ENCODE results near the gene XYLT1. TPM values are rescaled to one million over a fixed set of nuclear protein-coding genes. Genes with fewer than 3 reads are reported as not detected.

Gene XYLT1
- total and polyA plus RNA-seq, 2 of the 13 experiments (the other 11 are each of a cell fraction or from before 2014, with no cell fraction given), result not detected

GRCh38 chr16:17491140-17491662 lies 20.4 kb upstream of the XYLT1 start:
- Histone ChIP-seq H3K4me3 (replicated peaks in 1 of 3; ENCODE audit: insufficient read depth in 1 of 3, low read depth in 2 of 3, low read length in 3 of 3) (no peak overlapping the region), H4K20me1 (ENCODE audit: insufficient read depth, low read length) (no peaks in the 10 kb centered on the region), H3K4me2 (ENCODE audit: low read depth, low read length) (no peak overlapping the region), H3K9me3 (ENCODE audit: low read length) (no peaks in the 10 kb centered on the region), H3K4me1 (ENCODE audit: insufficient read depth, low read length) (no peaks in the 10 kb centered on the region), H3K27me3 (ENCODE audit: control insufficient read depth in 1 of 2, insufficient read depth in 2 of 2, low read length in 2 of 2) (no peaks in the 10 kb centered on the region), H3K79me2 (ENCODE audit: insufficient read depth, low read length) (no peaks in the 10 kb centered on the region), H3K27ac (ENCODE audit: extremely low read length, insufficient read depth, low read length) (no peak overlapping the region), H2AFZ (ENCODE audit: low read length) (no peak overlapping the region), H3K36me3 (replicated peaks in 1 of 2; ENCODE audit: control insufficient read depth in 1 of 2, insufficient read depth in 2 of 2, low read length in 2 of 2) (no peaks in the 10 kb centered on the region), H3K9ac (ENCODE audit: insufficient read depth, low read depth, low read length) (no peak overlapping the region)
- POLR2A ChIA-PET, result no interaction called here
- CTCF ChIA-PET (ENCODE audit: low intra/inter-chr PET ratio, low total read pairs), result no interaction called here
- 2% methylated on average over 4 of the region's 4 CpGs for WGBS (ENCODE audit: low lambda C conversion rate)
- in situ Hi-C loops (cut with HindIII; ENCODE audit: extremely low pct_ligation_motif_present, low pct_unique_long_range_greater_than_20kb), result no loop called here
- intact Hi-C loops (cut with micrococcal nuclease; ENCODE audit: unreplicated experiment), result no loop called here
- no peak for ATAC-seq
- no TSS peak for BruUV-seq (replicated peaks)
- FAIRE-seq, result no peak
- TF ChIP-seq MIER2 (CRISPR knock-in tag; IDR thresholded peaks at IDR 0.05) (no peak), NR2F1 (CRISPR knock-in tag; IDR thresholded peaks at IDR 0.05) (no peak), ZNF605 (CRISPR knock-in tag; IDR thresholded peaks at IDR 0.05) (no peak), KLF15 (CRISPR knock-in tag; IDR thresholded peaks at IDR 0.05; ENCODE audit: borderline replicate concordance) (no peak), AHR (CRISPR knock-in tag; IDR thresholded peaks at IDR 0.05) (no peak), ISL2 (CRISPR knock-in tag; IDR thresholded peaks at IDR 0.05) (no peak), CHD4 (IDR thresholded peaks at IDR 0.05; ENCODE audit: borderline replicate concordance, low read length) (no peak), XRCC5 (optimal IDR thresholded peaks at IDR 0.05; ENCODE audit: low read length) (no peak), PHF20 (CRISPR knock-in tag; IDR thresholded peaks at IDR 0.05) (no peak), ZNF589 (CRISPR knock-in tag; conservative IDR thresholded peaks at IDR 0.05) (no peak)
- TF ChIP-seq, protein P1, sequence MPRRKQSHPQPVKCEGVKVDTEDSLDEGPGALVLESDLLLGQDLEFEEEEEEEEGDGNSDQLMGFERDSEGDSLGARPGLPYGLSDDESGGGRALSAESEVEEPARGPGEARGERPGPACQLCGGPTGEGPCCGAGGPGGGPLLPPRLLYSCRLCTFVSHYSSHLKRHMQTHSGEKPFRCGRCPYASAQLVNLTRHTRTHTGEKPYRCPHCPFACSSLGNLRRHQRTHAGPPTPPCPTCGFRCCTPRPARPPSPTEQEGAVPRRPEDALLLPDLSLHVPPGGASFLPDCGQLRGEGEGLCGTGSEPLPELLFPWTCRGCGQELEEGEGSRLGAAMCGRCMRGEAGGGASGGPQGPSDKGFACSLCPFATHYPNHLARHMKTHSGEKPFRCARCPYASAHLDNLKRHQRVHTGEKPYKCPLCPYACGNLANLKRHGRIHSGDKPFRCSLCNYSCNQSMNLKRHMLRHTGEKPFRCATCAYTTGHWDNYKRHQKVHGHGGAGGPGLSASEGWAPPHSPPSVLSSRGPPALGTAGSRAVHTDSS (CRISPR knock-in tag; conservative IDR thresholded peaks at IDR 0.05), result no peak
- TF ChIP-seq, protein P2, sequence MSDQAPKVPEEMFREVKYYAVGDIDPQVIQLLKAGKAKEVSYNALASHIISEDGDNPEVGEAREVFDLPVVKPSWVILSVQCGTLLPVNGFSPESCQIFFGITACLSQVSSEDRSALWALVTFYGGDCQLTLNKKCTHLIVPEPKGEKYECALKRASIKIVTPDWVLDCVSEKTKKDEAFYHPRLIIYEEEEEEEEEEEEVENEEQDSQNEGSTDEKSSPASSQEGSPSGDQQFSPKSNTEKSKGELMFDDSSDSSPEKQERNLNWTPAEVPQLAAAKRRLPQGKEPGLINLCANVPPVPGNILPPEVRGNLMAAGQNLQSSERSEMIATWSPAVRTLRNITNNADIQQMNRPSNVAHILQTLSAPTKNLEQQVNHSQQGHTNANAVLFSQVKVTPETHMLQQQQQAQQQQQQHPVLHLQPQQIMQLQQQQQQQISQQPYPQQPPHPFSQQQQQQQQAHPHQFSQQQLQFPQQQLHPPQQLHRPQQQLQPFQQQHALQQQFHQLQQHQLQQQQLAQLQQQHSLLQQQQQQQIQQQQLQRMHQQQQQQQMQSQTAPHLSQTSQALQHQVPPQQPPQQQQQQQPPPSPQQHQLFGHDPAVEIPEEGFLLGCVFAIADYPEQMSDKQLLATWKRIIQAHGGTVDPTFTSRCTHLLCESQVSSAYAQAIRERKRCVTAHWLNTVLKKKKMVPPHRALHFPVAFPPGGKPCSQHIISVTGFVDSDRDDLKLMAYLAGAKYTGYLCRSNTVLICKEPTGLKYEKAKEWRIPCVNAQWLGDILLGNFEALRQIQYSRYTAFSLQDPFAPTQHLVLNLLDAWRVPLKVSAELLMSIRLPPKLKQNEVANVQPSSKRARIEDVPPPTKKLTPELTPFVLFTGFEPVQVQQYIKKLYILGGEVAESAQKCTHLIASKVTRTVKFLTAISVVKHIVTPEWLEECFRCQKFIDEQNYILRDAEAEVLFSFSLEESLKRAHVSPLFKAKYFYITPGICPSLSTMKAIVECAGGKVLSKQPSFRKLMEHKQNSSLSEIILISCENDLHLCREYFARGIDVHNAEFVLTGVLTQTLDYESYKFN (CRISPR knock-in tag; conservative IDR thresholded peaks at IDR 0.05), result no peak
- TF ChIP-seq, protein P3, sequence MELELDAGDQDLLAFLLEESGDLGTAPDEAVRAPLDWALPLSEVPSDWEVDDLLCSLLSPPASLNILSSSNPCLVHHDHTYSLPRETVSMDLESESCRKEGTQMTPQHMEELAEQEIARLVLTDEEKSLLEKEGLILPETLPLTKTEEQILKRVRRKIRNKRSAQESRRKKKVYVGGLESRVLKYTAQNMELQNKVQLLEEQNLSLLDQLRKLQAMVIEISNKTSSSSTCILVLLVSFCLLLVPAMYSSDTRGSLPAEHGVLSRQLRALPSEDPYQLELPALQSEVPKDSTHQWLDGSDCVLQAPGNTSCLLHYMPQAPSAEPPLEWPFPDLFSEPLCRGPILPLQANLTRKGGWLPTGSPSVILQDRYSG (CRISPR knock-in tag; IDR thresholded peaks at IDR 0.05), result no peak
- TF ChIP-seq, protein P4, sequence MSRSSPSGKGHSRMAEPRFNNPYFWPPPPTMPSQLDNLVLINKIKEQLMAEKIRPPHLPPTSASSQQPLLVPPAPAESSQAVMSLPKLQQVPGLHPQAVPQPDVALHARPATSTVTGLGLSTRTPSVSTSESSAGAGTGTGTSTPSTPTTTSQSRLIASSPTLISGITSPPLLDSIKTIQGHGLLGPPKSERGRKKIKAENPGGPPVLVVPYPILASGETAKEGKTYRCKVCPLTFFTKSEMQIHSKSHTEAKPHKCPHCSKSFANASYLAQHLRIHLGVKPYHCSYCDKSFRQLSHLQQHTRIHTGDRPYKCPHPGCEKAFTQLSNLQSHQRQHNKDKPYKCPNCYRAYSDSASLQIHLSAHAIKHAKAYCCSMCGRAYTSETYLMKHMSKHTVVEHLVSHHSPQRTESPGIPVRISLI (CRISPR knock-in tag; IDR thresholded peaks at IDR 0.05; ENCODE audit: borderline replicate concordance), result no peak
- DNase-seq (ENCODE audit: low spot score), result no peak

Measured in HepG2 (cell line).